Cardiac muscle cell (in vitro differentiated cells and primary cell): Measurements from ENCODE around the gene PPP2R1A. TPM values are rescaled to one million over a fixed set of nuclear protein-coding genes. Genes with fewer than 3 reads are reported as not detected.

Experiments
- DNase-seq, 2 donors: peaks; one replicate each; pipeline versions ENCODE4 v3.0.0 to v3.0.0-alpha.2; 2010 to 2017; ENCODE audit warnings: low read depth in 1 of 2, low spot score in 1 of 2
- H3K27ac ChIP-seq: fragments of 200-600 bp; sonication (generic); 2 replicates; pipeline ENCODE4 v1.5.1; 2016
- H3K27me3 ChIP-seq: fragments of 200-600 bp; sonication (generic); 2 replicates; pipeline ENCODE4 v1.6.0; 2016; ENCODE audit warnings: control low read depth
- H3K36me3 ChIP-seq: fragments of 200-600 bp; sonication (generic); 2 replicates; pipeline ENCODE4 v1.5.1; 2016; ENCODE audit warnings: control low read depth
- H3K4me1 ChIP-seq: fragments of 200-600 bp; sonication (generic); 2 replicates; pipeline ENCODE4 v1.8.1; 2017; ENCODE audit warnings: low read depth, mild to moderate bottlenecking, mixed run types
- H3K4me3 ChIP-seq: fragments of 200-600 bp; sonication (generic); 2 replicates; pipeline ENCODE4 v1.5.1; 2016; ENCODE audit warnings: mild to moderate bottlenecking
- H3K9me3 ChIP-seq: fragments of 200-600 bp; sonication (generic); 2 replicates; pipeline ENCODE4 v1.5.1; 2017; ENCODE audit warnings: low read depth, mild to moderate bottlenecking, control low read depth
- CTCF ChIP-seq: IDR thresholded peaks from 2 replicates; pipeline ENCODE4 v1.5.1; 2012; ENCODE audit warnings: low read depth, mild to moderate bottlenecking, low read length
- polyA plus RNA-seq: library from polyadenylated mRNA; unstranded; fragments of >200 nt; fragmentation: Nextera tagmentation; extraction: Ambion mirVana; gene quantifications from 2 replicates; pipeline ENCODE4 v1.2.1, GENCODE V29; 2016
- total RNA-seq: library from RNA; depleted of rRNA; stranded (reverse); fragments of >200 nt; gene quantifications from 2 replicates; pipeline ENCODE4 v1.2.3, GENCODE V29; 2016

Gene PPP2R1A
- total and polyA plus RNA-seq, 2 experiments from 2014 or later: 724 to 821 TPM

- Histone ChIP-seq H3K27ac (no peak overlapping the region), H3K4me1 (no peaks in the 10 kb centered on the region), H3K9me3 (no peaks in the 10 kb centered on the region), H3K4me3 (no peak overlapping the region), H3K27me3 (no peaks in the 10 kb centered on the region), H3K36me3 (peaks cover 44% of the 10 kb centered on the region)
- DNase-seq: no peak
- no peak for TF ChIP-seq CTCF
Measured at GRCh38 chr19:52227196-52227940, 37.5 kb downstream of the PPP2R1A start.

GRCh38 chr19:52227980-52228379 is 38.1 kb downstream of the PPP2R1A start:
- no peak for DNase-seq

GRCh38 chr19:52229524-52229923 is 39.7 kb downstream of the PPP2R1A start:
- H3K9me3 ChIP-seq: no peaks in the 10 kb centered on the region

More at GRCh38 chr19:52227980-52228379, 38.1 kb downstream of the PPP2R1A start:
- H3K27me3 ChIP-seq: no peaks in the 10 kb centered on the region
- H3K4me1 ChIP-seq: no peaks in the 10 kb centered on the region
- no peak overlapping the region for H3K27ac ChIP-seq
- no peak for TF ChIP-seq CTCF
- no peak overlapping the region for H3K4me3 ChIP-seq
- no peaks in the 10 kb centered on the region for H3K9me3 ChIP-seq
- H3K36me3 ChIP-seq: peaks cover 38% of the 10 kb centered on the region

GRCh38 chr19:52230685-52231084 is 40.8 kb downstream of the PPP2R1A start:
- DNase-seq: no peak
- H3K4me3 ChIP-seq: no peak overlapping the region
- H3K27ac ChIP-seq: peak overlapping the region; percentile 72
- no peak for TF ChIP-seq CTCF
- no peaks in the 10 kb centered on the region for H3K27me3 ChIP-seq
- H3K36me3 ChIP-seq: peaks cover 19% of the 10 kb centered on the region
- H3K4me1 ChIP-seq: no peaks in the 10 kb centered on the region
- H3K9me3 ChIP-seq: no peaks in the 10 kb centered on the region

More at GRCh38 chr19:52229524-52229923, 39.7 kb downstream of the PPP2R1A start:
- TF ChIP-seq CTCF: no peak
- Histone ChIP-seq H3K36me3 (peaks cover 26% of the 10 kb centered on the region), H3K27me3 (no peaks in the 10 kb centered on the region), H3K4me1 (no peaks in the 10 kb centered on the region), H3K27ac (peak overlapping the region; percentile 13), H3K4me3 (no peak overlapping the region)
- no peak for DNase-seq

GRCh38 chr19:52231154-52231910 is 41.5 kb downstream of the PPP2R1A start:
- Histone ChIP-seq H3K4me1 (no peaks in the 10 kb centered on the region), H3K36me3 (peaks cover 13% of the 10 kb centered on the region), H3K27me3 (no peaks in the 10 kb centered on the region), H3K27ac (peak overlapping the region; percentile 72), H3K4me3 (no peak overlapping the region), H3K9me3 (no peaks in the 10 kb centered on the region)
- TF ChIP-seq CTCF: no peak
- DNase-seq: no peak
